Fibroblast of mammary gland (primary cell): ENCODE results near the gene RNASE11.
"Not testable (repeated sequence)": the region's sequence is repeated elsewhere in the genome, so short reads cannot be mapped to it uniquely, and the experiment has no call there.

ENCODE experiments used
- DNase-seq: peaks from one replicate; pipeline ENCODE4 v3.0.0-alpha.2; 2010; ENCODE audit warnings: low read depth
- H3K4me3 ChIP-seq: 2 replicates; pipeline ENCODE4 v1.5.1; 2011; ENCODE audit warnings: low read depth, mild to moderate bottlenecking, low read length, moderate library complexity; ENCODE audit not compliant: control insufficient read depth
- CTCF ChIP-seq: conservative IDR thresholded peaks from 2 replicates; pipeline ENCODE4 v1.5.1; 2011; ENCODE audit warnings: low read depth, low read length, inconsistent platforms; ENCODE audit not compliant: control insufficient read depth, insufficient read depth

RNASE11 gene

GRCh38 chr14:20568393-20568792 is 19.4 kb downstream of the RNASE11 start:
- no peak overlapping the region for H3K4me3 ChIP-seq
- DNase-seq: no peak
- no peak for TF ChIP-seq CTCF

GRCh38 chr14:20567199-20567598 is 20.6 kb downstream of the RNASE11 start:
- DNase-seq, H3K4me3 ChIP-seq: not testable (repeated sequence)

GRCh38 chr14:20564501-20564997 is 23.3 kb downstream of the RNASE11 start:
- TF ChIP-seq CTCF: no peak
- no peak for DNase-seq
- H3K4me3 ChIP-seq: no peak overlapping the region

- H3K4me3 ChIP-seq: no peak overlapping the region
- no peak for DNase-seq
- no peak for TF ChIP-seq CTCF
Observed at GRCh38 chr14:20563971-20564370, 23.8 kb downstream of the RNASE11 start.

GRCh38 chr14:20560961-20561360 is 26.8 kb downstream of the RNASE11 start, which contains the start of gene RNASE9:
Gene RNASE9, minus strand, starts transcription at chr14:20561047.
- no peak for TF ChIP-seq CTCF
- no peak within 1 kb of the TSS for H3K4me3 ChIP-seq
- DNase-seq: no peak

- H3K4me3 ChIP-seq: no peak overlapping the region
- TF ChIP-seq CTCF: no peak
- no peak for DNase-seq
Observed at GRCh38 chr14:20559461-20559904, 28.3 kb downstream of the RNASE11 start.

- TF ChIP-seq CTCF: no peak
- no peak for DNase-seq
- H3K4me3 ChIP-seq: no peak overlapping the region
Observed at GRCh38 chr14:20557212-20557542, 30.6 kb downstream of the RNASE11 start.
